ENCODE data around the gene MYO19.

Gene MYO19

GRCh38 chr17:36545465-36546417, 11.1 kb upstream of the MYO19 start (continued):
- TF ChIP-seq ZBTB49 (tag by site-specific recombination; IDR thresholded peaks at IDR 0.05; ENCODE audit: low read depth) (no peak), ZNF610 (tag by site-specific recombination; IDR thresholded peaks at IDR 0.05; ENCODE audit: borderline replicate concordance) (peak; percentile 99), ZNF175 (tag by site-specific recombination; IDR thresholded peaks at IDR 0.05) (no peak), ZNF843 (tag by site-specific recombination; IDR thresholded peaks at IDR 0.05) (peak; percentile 62), ZNF660 (tag by site-specific recombination; IDR thresholded peaks at IDR 0.05) (no peak; the same call in 1 of the 2 replicates), ZNF274 (IDR thresholded peaks at IDR 0.05; ENCODE audit: low read length) (no peak), ZNF274 (tag by site-specific recombination; IDR thresholded peaks at IDR 0.05; ENCODE audit: borderline replicate concordance) (no peak), ZNF521 (tag by site-specific recombination; IDR thresholded peaks at IDR 0.05) (no peak), ZFP37 (tag by site-specific recombination; IDR thresholded peaks at IDR 0.05) (peak; percentile 90), MYNN (tag by site-specific recombination; IDR thresholded peaks at IDR 0.05; ENCODE audit: borderline replicate concordance) (no peak), ZNF549 (tag by site-specific recombination; IDR thresholded peaks at IDR 0.05) (no peak), ZNF292 (tag by site-specific recombination; IDR thresholded peaks at IDR 0.05; ENCODE audit: borderline replicate concordance, low read depth) (no peak), ZNF423 (tag by site-specific recombination; IDR thresholded peaks at IDR 0.05) (peak; percentile 79), ZNF561 (tag by site-specific recombination; IDR thresholded peaks at IDR 0.05; ENCODE audit: borderline replicate concordance) (no peak; the same call in 1 of the 2 replicates), ZNF585B (tag by site-specific recombination; IDR thresholded peaks at IDR 0.05) (no peak), ZNF654 (tag by site-specific recombination; IDR thresholded peaks at IDR 0.05; ENCODE audit: low read depth) (no peak), ZNF311 (tag by site-specific recombination; IDR thresholded peaks at IDR 0.05; ENCODE audit: borderline replicate concordance) (no peak), INSM2 (tag by site-specific recombination; IDR thresholded peaks at IDR 0.05) (peak; percentile 56; the same call in 1 of the 2 replicates), PRDM1 (tag by site-specific recombination; IDR thresholded peaks at IDR 0.05) (0 out of 2 replicates have a peak, but pooled peaks have one; percentile 18), ZNF707 (tag by site-specific recombination; IDR thresholded peaks at IDR 0.05) (no peak), SCRT1 (tag by site-specific recombination; IDR thresholded peaks at IDR 0.05; ENCODE audit: borderline replicate concordance) (no peak), ZFHX2 (tag by site-specific recombination; conservative IDR thresholded peaks at IDR 0.05) (peak; percentile 49; the same call in 1 of the 2 replicates), TCF7L2 (IDR thresholded peaks at IDR 0.05; ENCODE audit: borderline replicate concordance, low read depth, low read length) (no peak), ZNF398 (tag by site-specific recombination; IDR thresholded peaks at IDR 0.05) (peak; percentile 92), ZNF335 (tag by site-specific recombination; conservative IDR thresholded peaks at IDR 0.05) (peak; percentile 65)
- TF ChIP-seq, protein P1, sequence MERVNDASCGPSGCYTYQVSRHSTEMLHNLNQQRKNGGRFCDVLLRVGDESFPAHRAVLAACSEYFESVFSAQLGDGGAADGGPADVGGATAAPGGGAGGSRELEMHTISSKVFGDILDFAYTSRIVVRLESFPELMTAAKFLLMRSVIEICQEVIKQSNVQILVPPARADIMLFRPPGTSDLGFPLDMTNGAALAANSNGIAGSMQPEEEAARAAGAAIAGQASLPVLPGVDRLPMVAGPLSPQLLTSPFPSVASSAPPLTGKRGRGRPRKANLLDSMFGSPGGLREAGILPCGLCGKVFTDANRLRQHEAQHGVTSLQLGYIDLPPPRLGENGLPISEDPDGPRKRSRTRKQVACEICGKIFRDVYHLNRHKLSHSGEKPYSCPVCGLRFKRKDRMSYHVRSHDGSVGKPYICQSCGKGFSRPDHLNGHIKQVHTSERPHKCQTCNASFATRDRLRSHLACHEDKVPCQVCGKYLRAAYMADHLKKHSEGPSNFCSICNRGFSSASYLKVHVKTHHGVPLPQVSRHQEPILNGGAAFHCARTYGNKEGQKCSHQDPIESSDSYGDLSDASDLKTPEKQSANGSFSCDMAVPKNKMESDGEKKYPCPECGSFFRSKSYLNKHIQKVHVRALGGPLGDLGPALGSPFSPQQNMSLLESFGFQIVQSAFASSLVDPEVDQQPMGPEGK (tag by site-specific recombination; IDR thresholded peaks at IDR 0.05) = peak; percentile 90
- TF ChIP-seq, protein P2, sequence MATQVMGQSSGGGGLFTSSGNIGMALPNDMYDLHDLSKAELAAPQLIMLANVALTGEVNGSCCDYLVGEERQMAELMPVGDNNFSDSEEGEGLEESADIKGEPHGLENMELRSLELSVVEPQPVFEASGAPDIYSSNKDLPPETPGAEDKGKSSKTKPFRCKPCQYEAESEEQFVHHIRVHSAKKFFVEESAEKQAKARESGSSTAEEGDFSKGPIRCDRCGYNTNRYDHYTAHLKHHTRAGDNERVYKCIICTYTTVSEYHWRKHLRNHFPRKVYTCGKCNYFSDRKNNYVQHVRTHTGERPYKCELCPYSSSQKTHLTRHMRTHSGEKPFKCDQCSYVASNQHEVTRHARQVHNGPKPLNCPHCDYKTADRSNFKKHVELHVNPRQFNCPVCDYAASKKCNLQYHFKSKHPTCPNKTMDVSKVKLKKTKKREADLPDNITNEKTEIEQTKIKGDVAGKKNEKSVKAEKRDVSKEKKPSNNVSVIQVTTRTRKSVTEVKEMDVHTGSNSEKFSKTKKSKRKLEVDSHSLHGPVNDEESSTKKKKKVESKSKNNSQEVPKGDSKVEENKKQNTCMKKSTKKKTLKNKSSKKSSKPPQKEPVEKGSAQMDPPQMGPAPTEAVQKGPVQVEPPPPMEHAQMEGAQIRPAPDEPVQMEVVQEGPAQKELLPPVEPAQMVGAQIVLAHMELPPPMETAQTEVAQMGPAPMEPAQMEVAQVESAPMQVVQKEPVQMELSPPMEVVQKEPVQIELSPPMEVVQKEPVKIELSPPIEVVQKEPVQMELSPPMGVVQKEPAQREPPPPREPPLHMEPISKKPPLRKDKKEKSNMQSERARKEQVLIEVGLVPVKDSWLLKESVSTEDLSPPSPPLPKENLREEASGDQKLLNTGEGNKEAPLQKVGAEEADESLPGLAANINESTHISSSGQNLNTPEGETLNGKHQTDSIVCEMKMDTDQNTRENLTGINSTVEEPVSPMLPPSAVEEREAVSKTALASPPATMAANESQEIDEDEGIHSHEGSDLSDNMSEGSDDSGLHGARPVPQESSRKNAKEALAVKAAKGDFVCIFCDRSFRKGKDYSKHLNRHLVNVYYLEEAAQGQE (tag by site-specific recombination; IDR thresholded peaks at IDR 0.05) = no peak; the same call in 1 of the 2 replicates

Measured in HEK293 (cell line).